Prostate gland (tissue), 2 donors: ENCODE results near the gene NDRG2.

Experiments used
- CTCF ChIP-seq, 4 experiments: fragments of 200-600 bp in 2 of 4; fragments of 450-650 bp in 2 of 4; sonication (generic) in 2 of 4; IDR thresholded peaks; 1 replicate in 3 of 4; 2 replicates in 1 of 4; pipeline ENCODE4 v1.5.1; 2016 to 2019; ENCODE audit warnings: antibody characterized with exemption in 4 of 4, mild to moderate bottlenecking in 2 of 4, moderate library complexity in 2 of 4
- POLR2A ChIP-seq: fragments of 450-650 bp; IDR thresholded peaks from one replicate; pipeline ENCODE4 v1.6.1; 2016; ENCODE audit warnings: antibody characterized with exemption, mild to moderate bottlenecking

- TF ChIP-seq CTCF (IDR thresholded peaks at IDR 0.05) = no peak
- no peak for TF ChIP-seq POLR2A
Measured at GRCh38 chr14:20982646-20983369, 42.1 kb downstream of the NDRG2 start.
